Stimulated activated CD4-positive, alpha-beta T cell treated with anti-CD3 and anti-CD28 coated beads, Interleukin-4, amount 100 ng/mL, for 4 hours (primary cell): Measurements from ENCODE around the gene ZG16.

Experiments
- DNase-seq, 2 experiments: peaks; one replicate each; pipeline ENCODE4 v3.0.0-alpha.2; 2020

ZG16 gene

DNA sequence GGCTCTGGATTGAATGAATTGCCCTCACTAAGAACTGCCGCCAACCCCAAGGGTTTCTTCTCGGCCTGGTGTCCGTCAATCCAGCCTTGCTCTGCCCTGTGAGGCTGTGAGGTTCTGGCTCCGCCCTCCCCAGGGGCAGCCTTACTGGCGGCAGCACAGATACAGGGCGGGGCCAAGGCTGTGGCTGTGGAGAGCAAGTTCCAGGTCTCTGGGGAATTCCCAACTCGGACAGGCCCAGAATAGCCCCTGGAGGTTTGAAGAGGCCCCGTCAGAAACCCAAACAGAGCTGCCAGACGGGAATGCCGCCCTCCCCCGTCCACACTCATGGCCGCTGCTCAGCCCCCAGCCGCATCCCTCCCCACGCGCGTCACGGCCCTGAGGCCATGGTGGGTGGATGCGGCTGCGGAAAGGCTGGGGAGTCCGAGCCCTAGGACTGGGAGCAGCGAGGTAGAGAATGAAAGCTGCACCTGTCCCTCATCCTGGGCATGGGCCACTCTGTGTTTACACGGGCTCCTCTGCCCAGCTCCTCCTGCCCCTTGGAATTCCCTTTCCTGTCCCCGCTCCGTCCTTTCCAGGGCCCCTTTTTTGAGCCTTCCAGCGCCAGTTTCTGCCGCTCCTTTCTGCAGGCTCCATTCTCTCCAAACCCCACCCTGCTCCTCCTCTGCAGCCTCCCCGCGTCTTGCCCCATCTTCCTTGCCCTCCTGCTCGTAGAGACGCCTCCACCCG lies 33.3 kb downstream of the ZG16 start:
- DNase-seq, result peak; percentile 61 to 71

DNA sequence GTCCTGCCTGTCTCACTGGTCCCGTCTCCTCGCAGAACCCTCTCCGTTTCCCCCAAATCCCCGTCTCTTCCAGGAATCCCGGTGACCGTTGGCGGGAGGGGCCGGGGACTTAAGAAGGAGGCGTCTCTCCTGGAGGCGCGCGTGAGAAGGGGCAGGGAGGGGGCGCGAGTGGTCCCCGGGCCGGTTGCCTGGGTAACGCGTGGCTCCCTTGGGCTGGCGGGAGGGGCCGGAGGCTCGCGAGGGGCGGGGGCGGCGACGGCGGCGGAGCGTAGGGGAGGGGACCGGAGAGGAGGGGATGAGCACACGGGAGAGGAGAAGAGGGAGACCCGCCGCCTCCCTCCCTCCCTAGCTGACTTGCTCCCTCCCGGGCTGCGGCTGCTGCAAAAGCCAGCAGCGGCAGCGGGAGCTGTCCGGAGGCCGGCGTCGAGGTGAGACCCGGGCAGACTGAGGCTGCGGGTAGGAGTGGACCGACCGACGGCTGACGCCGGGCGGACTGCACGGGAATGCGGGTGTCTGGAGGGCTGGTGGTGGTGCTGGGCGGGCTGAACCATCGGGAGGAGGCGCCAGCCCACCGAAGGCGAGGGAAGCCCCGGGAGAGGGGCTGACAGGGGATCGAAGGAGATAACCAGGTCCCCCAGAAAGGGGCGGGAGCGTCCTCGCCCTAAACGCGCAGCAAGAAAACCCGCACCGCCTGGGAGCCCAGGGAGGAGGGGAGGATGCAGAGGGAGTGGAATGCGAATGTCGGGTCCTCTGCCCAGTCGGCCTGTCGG lies 34.0 kb downstream of the ZG16 start, which contains the start of gene PRRT2:
Gene PRRT2 (plus strand): TSS at position 298 of the 770 bp plus-strand sequence. CDS start 862 bp downstream, outside the sequence.
- DNase-seq, result peak; percentile 36 to 56

DNA sequence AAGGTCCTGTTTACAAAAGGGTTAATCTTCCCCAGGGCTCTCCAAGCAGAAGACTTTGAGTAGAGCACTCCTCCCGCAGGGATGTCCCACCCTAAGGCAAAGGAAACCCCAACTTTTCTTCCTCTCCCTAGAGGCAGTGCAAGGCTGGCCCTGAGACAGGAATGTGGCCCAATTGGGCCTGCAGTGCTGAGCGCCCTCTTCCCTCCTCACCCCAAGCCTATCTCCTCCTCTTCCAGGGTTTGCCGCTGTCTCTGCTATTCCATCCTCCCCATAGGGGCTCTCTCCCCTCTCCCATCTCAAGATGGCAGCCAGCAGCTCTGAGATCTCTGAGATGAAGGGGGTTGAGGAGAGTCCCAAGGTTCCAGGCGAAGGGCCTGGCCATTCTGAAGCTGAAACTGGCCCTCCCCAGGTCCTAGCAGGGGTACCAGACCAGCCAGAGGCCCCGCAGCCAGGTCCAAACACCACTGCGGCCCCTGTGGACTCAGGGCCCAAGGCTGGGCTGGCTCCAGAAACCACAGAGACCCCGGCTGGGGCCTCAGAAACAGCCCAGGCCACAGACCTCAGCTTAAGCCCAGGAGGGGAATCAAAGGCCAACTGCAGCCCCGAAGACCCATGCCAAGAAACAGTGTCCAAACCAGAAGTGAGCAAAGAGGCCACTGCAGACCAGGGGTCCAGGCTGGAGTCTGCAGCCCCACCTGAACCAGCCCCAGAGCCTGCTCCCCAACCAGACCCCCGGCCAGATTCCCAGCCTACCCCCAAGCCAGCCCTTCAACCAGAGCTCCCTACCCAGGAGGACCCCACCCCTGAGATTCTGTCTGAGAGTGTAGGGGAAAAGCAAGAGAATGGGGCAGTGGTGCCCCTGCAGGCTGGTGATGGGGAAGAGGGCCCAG lies 34.9 kb downstream of the ZG16 start:
- no peak for DNase-seq

DNA sequence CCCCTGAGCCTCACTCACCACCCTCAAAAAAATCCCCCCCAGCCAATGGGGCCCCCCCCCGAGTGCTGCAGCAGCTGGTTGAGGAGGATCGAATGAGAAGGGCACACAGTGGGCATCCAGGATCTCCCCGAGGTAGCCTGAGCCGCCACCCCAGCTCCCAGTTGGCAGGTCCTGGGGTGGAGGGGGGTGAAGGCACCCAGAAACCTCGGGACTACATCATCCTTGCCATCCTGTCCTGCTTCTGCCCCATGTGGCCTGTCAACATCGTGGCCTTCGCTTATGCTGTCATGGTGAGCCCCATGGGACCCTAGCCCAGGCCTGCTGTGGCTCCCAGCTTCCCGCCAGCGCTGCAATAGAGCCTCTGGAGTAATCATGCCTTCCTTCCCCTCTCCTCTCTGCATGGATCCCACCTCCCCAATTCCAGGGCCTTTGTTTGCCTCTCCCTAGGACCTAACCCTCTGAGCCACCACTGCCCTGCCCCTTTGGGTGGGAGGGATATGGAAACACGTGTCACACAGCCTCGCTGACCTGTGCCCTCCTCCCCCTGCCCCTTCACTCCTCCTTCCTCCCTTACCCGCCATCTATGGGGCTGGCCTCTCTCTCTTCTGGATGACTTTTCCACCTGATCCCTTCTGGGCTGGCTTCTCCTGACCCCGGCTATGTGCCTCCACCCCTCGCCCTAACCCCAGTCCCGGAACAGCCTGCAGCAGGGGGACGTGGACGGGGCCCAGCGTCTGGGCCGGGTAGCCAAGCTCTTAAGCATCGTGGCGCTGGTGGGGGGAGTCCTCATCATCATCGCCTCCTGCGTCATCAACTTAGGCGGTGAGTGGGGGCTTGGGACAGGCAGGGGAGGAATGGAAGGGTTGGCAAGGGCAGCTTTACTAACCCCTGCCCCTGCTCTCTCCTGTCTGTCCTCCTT lies 35.8 kb downstream of the ZG16 start:
- DNase-seq, result no peak

DNA sequence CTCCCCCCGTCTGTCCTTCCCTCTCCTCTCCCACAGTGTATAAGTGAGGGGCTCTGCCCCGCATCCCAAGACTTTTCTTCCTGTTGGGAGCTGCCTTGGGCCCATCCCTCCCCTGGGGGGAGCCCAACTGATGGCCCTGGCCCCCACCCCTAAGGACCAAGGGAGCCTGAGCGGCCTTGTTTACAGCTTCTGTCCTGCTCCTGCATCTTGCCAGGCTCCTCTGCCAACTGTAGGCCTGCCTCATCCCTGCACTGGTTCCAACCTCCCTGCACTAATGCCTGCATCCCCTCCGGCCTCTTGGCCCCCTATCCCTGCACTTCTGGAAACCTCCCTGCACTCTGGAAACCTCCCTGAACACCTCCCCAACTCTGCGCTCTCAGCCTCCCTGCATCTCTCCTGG lies 36.5 kb downstream of the ZG16 start:
- no peak for DNase-seq

DNA sequence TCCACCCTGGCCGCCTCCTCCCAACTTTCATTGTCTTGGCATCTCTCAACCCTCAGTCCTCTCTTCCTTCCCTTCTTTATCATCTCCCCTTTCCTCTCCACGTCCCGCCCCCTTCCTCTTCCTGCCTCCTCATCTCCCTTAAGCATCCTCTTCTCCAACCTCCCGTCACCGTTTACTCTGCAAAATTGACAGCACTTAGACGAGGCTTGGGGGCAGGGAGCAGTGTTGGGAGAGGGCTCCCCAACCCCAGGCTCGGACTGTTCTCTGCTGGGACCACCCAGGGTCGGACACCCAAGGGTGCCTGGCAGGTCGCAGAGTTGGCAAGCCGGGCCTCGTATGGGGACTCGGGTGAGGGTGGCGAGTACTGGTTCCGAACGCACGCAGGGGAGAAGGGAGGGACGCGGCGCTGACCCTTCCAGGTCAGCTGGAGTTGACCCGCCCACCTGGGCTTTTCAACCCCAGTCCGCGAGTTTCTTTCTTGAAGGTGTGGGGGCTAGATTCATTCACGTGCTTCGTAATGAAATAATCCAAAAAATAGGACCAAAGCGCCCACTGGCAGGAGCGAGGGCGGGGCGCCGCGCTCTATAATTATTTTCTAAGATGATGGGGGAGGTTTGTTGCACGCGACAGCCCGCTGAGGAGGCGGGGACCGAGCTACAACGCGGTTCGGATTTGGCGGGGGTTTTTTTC lies 37.1 kb downstream of the ZG16 start:
- peak in 1 of 2 experiments; percentile 54 for DNase-seq

DNA sequence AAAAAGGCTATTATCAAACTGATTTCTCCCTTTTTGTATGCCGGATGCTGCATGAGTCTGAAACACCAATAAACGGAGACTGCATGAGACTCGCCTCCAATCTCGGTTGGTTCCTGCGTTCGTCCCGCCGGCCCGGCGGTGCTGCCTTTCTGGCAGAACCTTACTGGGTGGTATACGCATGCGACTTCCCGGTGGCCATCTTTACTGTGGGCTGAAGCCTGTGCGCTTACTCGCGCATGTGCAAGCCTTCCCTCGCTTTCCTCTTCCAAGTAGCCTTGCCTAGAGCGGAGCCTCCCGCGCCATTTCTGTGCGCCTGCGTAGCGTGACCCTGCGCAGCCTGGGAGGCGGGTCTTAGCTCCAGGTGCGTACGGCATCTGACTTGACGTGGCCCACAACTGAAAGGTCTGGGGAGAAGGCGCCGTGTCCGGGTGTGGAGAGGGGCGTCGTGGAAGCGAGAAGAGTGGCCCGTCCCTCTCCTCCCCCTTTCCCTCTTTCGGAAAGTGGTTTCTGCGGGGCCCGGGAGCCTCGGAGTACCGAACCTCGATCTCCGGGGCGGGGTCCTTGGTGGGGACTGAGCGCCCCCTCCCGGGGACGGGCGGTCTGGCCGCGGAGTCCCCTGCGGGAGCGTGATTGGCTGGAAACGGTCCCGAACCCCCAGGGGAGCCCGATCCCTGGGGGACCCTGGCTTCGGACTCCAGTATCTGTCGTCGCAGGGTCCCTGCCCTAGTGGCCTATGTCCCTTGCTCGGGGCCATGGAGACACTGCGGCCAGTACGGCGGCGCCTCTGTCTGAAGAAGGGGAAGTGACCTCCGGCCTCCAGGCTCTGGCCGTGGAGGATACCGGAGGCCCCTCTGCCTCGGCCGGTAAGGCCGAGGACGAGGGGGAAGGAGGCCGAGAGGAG lies 38.0 kb downstream of the ZG16 start, which contains the start of gene PAGR1:
Gene PAGR1 (plus strand): TSS at position 360 of the 901 bp plus-strand sequence. CDS start 374 bp downstream, at position 734.
- peak; percentile 95 to 99 for DNase-seq

DNA sequence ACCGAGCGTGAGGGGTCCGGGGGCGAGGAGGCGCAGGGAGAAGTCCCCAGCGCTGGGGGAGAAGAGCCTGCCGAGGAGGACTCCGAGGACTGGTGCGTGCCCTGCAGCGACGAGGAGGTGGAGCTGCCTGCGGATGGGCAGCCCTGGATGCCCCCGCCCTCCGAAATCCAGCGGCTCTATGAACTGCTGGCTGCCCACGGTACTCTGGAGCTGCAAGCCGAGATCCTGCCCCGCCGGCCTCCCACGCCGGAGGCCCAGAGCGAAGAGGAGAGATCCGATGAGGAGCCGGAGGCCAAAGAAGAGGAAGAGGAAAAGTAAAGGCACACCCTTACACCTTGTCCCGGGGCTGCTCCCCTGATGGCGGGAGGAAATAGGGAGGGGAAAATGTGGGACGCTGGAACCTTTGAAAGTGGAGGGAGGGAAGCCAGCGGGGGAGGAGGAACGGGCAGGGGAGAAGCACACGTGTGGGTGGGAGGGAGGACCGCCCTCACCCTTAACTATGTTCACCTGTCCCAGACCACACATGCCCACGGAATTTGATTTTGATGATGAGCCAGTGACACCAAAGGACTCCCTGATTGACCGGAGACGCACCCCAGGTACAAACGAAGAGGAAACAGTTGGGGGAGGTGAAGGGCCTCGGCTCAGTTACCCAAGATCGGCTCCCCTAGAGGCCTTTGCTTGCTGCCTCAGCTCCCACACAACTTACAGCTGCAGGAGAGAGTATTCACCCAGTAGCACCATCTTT lies 38.8 kb downstream of the ZG16 start:
- peak; percentile 43 to 54 for DNase-seq

DNA sequence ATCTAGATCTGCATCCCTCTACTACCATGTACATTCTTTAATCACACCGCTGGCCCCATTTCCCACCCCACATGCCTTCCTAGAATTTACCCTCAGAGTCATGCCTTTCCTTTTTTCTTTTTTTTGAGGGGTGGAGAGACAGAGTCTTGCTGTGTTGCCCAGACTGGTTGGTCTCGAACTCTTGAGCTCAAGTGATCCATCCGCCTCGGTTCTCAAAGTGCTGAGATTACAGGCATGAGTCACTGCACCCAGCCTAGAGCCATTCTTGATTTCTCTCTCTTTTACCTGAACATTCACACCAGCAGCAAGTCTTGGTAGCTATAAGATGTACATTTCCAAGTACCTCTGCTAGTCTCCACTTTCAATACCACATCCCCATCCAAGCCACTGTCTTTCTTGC lies 40.0 kb downstream of the ZG16 start:
- no peak for DNase-seq

DNA sequence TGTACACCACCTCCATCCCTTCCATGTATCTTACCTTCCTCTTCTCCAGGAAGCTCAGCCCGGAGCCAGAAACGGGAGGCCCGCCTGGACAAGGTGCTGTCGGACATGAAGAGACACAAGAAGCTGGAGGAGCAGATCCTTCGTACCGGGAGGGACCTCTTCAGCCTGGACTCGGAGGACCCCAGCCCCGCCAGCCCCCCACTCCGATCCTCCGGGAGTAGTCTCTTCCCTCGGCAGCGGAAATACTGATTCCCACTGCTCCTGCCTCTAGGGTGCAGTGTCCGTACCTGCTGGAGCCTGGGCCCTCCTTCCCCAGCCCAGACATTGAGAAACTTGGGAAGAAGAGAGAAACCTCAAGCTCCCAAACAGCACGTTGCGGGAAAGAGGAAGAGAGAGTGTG lies 41.5 kb downstream of the ZG16 start:
- no peak for DNase-seq

DNA sequence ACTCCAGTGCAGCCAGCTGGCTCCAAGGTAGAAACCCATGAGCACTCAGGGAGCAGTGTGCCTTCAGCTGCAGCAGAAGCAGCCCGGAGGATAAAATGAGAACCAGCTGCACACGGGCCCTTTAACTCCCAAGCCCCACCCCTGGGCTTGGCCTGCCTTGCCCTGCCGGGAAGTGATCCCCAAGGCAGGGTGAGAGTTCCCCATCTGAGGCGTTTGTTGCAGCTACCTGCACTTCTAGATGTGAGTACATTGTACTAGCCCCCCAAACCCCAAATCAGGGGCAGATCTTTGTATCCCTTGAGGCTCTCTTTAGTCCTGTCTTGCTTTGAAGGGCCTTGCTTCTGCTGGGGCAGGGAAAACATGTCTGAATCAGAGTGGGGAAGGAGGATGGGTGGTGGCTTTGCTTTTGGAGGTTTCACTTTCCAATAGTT lies 42.2 kb downstream of the ZG16 start, which contains the start of gene MVP:
Gene MVP (plus strand): TSS at position 192 of the 431 bp plus-strand sequence. CDS start 10,088 bp downstream, outside the sequence.
- peak in 1 of 2 experiments; percentile 45 for DNase-seq

DNA sequence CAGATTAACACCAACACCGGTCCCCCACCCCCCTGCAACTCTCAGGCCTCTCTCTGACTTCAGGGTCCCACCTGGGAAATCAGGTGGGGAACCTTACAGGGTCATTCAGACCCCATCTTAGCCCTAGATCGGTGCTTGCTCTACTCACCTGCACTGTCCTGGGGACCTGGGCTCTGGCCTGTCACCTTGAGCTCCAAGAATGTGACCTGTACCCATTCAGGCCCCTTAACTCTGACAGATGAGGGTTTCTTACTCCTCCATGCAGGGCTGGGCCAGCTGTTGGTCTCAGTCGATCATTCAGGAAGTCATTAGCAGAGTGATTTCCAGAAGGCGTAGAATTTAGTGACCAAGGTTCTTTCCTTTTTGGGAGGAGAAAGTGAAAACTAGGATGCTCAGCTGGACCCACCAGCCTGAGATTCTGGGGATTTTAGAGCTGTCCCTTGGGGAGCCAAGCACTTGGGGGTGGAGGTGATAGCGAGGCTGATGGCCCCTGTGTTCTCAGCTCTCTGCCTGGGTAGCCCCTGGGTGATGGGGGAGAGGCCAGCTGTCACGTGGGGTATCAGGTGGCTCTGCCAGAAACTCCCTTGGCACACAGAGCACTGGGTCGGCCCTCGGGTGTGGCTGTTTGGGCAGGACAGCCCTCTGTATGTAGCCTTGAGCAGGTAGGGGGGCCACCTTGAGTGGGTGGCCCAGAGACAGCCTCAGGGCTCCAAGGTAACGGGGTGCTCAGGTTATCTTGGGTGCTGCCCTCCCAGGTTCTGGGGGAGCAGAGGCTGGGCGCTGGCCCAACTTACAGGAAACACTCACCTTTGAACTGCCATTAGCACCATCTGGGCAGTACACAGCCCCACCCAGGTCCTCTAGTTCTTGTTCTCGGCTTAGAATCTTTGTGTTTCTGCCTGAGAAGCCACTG lies 42.9 kb downstream of the ZG16 start:
- no peak for DNase-seq

DNA sequence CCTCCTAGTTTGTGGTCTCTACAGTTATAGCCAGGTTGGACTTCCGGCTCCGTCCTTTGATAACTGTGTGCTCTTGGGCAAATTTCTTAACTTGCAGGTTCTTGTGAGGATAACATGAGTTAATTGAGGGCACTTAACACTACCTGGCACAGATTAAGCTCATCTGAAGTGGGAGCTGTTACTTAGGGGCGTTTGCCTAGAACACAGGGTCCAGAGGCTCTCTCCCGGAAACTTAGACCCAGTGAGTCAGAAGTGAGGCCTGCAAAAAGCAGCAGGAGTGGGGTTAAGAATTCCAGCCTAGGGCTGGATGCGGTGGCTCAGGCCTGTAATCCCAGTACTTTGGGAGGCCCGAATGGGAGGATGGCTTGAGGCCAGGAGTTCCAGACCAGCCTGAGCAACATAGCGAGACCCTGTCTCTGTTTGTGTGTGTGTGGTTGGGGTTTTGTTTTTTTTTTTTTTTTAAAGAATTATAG lies 43.6 kb downstream of the ZG16 start:
- DNase-seq, result no peak

DNA sequence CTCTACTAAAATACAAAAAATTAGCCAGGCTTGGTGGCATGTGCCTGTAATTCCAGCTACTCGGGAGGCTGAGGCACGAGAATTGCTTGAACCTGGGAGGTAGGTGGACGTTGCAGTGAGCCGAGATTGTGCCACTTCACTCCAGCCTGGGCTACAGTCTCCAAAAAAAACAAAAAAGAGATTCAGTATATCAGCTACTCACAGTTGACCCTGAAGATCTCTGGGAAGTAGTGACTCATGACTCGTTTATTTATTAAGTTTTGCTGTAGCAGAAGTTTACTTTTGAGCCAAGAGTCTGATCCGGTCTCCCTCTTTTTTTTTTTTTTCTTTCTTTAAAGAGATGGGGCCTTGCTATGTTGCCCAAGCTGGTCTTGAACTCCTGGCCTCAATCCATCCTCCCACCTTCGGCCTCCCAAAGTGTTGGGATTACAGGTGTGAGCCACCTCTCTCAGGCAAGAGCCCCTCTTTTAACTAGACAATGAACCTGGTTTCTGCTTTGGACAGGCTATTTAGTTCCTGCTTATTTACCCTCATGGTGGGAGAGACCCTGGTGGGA lies 46.6 kb downstream of the ZG16 start:
- no peak for DNase-seq

DNA sequence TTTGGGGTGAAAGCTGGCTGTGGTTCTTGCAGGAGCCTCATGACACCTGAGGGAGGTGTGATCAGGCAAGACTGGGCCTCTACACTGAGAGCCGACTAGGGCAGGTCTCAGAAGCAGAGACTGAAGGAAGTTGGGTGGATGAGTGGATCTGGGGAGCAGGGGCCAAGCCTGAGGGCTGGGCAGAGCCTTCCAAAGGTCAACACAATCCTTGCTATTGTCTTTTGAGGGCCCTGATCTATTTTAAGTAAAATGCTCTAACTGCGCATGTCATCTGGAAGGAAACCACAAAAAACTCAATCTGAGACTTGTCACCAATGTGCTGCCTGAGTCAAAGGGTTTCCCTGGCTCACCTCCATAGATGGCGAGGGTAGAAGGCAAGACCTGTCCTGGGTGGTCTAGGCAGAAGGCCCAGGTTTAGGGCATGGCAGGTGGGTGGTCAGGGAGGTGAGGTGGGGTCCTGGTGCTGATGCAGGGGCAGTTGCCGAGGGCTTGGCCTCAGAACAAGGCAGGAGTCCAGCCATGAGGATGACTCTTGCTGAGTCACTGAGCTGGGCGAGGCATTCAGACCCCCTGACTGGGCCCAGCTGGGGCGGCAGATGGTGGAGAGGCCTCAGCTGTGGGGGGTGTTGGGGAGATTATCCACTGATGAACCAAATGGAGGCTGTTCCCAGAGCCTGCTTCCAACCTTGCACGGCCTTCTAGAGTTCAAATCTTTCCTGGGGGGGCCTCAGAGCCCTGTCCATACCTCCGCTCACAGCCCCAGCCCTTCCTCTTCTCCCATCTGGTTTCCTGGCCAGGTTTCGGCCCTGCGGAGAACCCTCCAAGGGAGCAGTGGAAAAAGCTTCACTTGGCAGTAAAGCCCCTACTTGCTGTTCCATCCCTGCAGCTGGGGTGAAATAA lies 47.3 kb downstream of the ZG16 start:
- DNase-seq, result peak in 1 of 2 experiments; percentile 40

DNA sequence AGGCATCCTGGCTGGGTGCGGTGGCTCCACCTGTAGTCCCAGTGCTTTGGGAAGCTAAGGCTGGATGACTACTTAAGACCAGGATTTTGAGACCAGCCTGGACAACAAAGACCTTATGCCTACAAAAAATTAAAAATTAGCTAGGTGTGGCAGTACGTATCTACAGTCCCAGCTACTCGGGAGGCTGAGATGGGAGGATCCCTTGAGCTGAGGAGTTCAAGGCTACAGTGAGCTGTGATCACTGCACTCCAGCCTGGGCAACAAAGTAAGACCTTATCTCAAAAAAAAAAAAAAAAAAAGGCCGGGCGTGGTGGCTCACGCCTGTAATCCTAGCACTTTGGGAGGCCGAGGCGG lies 48.3 kb downstream of the ZG16 start:
- DNase-seq, result no peak

DNA sequence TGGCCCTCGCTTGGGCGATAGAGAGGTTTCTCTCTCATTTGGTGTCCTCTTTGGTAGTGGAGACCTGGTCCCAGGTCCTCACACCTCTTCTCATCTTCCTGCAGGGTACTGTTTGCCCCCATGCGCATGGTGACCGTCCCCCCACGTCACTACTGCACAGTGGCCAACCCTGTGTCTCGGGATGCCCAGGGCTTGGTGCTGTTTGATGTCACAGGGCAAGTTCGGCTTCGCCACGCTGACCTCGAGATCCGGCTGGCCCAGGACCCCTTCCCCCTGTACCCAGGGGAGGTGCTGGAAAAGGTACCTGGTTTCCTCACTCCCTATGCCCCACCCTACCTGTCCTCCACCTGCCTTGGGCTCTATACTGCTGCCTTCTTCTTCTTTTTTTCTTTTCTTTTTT lies 52.7 kb downstream of the ZG16 start:
- no peak for DNase-seq
